ENCODE measurements around the gene IER2. TPM values are rescaled to one million over a fixed set of nuclear protein-coding genes. Genes with fewer than 3 reads are reported as not detected.
"Not testable (repeated sequence)": the region's sequence is repeated elsewhere in the genome, so short reads cannot be mapped to it uniquely, and the experiment has no call there.

IER2 gene
- total RNA-seq, 1 donor from 2014 or later = 152 TPM

DNA sequence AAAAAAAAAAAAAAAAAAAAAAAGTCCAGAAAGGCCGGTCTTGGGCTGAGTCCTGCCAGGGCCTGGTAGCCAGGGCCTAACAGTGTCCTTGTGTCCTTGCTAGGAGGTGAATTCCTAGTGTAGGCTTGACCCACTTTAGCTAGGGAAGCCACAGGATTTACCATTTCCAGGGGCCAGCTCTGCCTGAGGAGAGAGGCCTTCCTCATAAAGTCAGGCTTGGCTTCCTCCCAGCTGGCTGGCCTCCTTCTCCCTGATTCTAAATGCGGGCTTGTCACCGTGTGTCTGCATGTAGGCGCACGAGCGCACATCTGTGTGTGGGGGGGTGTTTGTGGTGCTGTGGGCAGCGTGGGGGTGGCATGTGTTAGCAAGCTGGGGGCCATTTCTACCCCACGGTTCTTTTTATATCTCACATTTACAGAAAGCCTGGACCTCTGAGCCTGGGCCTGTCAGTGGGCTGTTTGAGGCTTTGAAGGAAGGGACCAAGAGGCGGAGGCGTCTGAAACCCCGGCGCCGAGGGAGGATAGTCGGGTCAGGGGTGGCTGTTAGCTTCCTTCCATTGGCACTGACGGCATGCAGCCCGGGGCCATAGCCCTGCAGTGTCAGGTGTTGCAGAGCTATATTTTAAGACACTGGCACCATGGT, 31.7 kb downstream of the IER2 start:
- peaks cover 15% of the 10 kb centered on the region for H3K4me1 ChIP-seq
- no peaks in the 10 kb centered on the region for H3K27me3 ChIP-seq
- no peak overlapping the region for H3K4me3 ChIP-seq
- no peaks in the 10 kb centered on the region for H3K9me3 ChIP-seq
- intact Hi-C loops (cut with DNase I) = no loop called here
- peak overlapping the region; percentile 9 for H3K27ac ChIP-seq
- no peak for DNase-seq (ENCODE audit: extremely low spot score in 2 of 2)
- TF ChIP-seq POLR2AphosphoS5 (IDR thresholded peaks at IDR 0.05; ENCODE audit: insufficient read depth in 1 of 2, low read depth in 1 of 2) (peak in 1 of 2 donors; percentile 25), POLR2A (IDR thresholded peaks at IDR 0.05) (no peak)
- no peaks in the 10 kb centered on the region for H3K36me3 ChIP-seq

GRCh38 chr19:13184926-13185325, 34.7 kb downstream of the IER2 start:
- peaks cover 15% of the 10 kb centered on the region for H3K4me1 ChIP-seq
- H3K4me3 ChIP-seq; H3K9me3 ChIP-seq; H3K27ac ChIP-seq; intact Hi-C loops (cut with DNase I); H3K27me3 ChIP-seq; H3K36me3 ChIP-seq; DNase-seq (ENCODE audit: extremely low spot score in 2 of 2): not testable (repeated sequence)

GRCh38 chr19:13185763-13186657, 35.8 kb downstream of the IER2 start:
- H3K4me3 ChIP-seq; H3K27ac ChIP-seq; H3K9me3 ChIP-seq; H3K27me3 ChIP-seq; intact Hi-C loops (cut with DNase I); H3K36me3 ChIP-seq; DNase-seq (ENCODE audit: extremely low spot score in 2 of 2): not testable (repeated sequence)
- peaks cover 14% of the 10 kb centered on the region for H3K4me1 ChIP-seq

- intact Hi-C loops (cut with DNase I) = not testable (repeated sequence)
Measured at GRCh38 chr19:13186688-13187087, 36.5 kb downstream of the IER2 start.

GRCh38 chr19:13187419-13187818, 37.2 kb downstream of the IER2 start:
- no peak overlapping the region for H3K27ac ChIP-seq
- H3K9me3 ChIP-seq = no peaks in the 10 kb centered on the region
- no peak for DNase-seq (ENCODE audit: extremely low spot score in 2 of 2)
- H3K4me3 ChIP-seq = no peak overlapping the region
- no peaks in the 10 kb centered on the region for H3K27me3 ChIP-seq
- TF ChIP-seq POLR2AphosphoS5 (IDR thresholded peaks at IDR 0.05; ENCODE audit: insufficient read depth in 1 of 2, low read depth in 1 of 2) = no peak
- TF ChIP-seq, protein P1, sequence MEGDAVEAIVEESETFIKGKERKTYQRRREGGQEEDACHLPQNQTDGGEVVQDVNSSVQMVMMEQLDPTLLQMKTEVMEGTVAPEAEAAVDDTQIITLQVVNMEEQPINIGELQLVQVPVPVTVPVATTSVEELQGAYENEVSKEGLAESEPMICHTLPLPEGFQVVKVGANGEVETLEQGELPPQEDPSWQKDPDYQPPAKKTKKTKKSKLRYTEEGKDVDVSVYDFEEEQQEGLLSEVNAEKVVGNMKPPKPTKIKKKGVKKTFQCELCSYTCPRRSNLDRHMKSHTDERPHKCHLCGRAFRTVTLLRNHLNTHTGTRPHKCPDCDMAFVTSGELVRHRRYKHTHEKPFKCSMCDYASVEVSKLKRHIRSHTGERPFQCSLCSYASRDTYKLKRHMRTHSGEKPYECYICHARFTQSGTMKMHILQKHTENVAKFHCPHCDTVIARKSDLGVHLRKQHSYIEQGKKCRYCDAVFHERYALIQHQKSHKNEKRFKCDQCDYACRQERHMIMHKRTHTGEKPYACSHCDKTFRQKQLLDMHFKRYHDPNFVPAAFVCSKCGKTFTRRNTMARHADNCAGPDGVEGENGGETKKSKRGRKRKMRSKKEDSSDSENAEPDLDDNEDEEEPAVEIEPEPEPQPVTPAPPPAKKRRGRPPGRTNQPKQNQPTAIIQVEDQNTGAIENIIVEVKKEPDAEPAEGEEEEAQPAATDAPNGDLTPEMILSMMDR (IDR thresholded peaks at IDR 0.05) = no peak
- TF ChIP-seq POLR2A (IDR thresholded peaks at IDR 0.05) = no peak
- no peaks in the 10 kb centered on the region for H3K4me1 ChIP-seq
- intact Hi-C loops (cut with DNase I) = no loop called here
- H3K36me3 ChIP-seq = no peaks in the 10 kb centered on the region

More at GRCh38 chr19:13186688-13187087, 36.5 kb downstream of the IER2 start:
- DNase-seq (ENCODE audit: extremely low spot score in 2 of 2); H3K36me3 ChIP-seq; H3K9me3 ChIP-seq; H3K27me3 ChIP-seq; H3K4me3 ChIP-seq; H3K4me1 ChIP-seq; H3K27ac ChIP-seq: not testable (repeated sequence)

GRCh38 chr19:13189600-13189999, 39.4 kb downstream of the IER2 start:
- TF ChIP-seq POLR2A (IDR thresholded peaks at IDR 0.05) (no peak), POLR2AphosphoS5 (IDR thresholded peaks at IDR 0.05; ENCODE audit: insufficient read depth in 1 of 2, low read depth in 1 of 2) (no peak)
- TF ChIP-seq, protein P1 (IDR thresholded peaks at IDR 0.05) = no peak
- H3K4me3 ChIP-seq = no peak overlapping the region
- intact Hi-C loops (cut with DNase I) = no loop called here
- H3K36me3 ChIP-seq = no peaks in the 10 kb centered on the region
- H3K27me3 ChIP-seq = no peaks in the 10 kb centered on the region
- H3K27ac ChIP-seq = no peak overlapping the region
- no peak for DNase-seq (ENCODE audit: extremely low spot score in 2 of 2)
- no peaks in the 10 kb centered on the region for H3K9me3 ChIP-seq
- H3K4me1 ChIP-seq = no peaks in the 10 kb centered on the region

All from vagina (tissue), 2 donors.